GM18870 (cell line): ENCODE measurements around the gene MTTP.

Source experiments
- ATAC-seq: cut with Tn5 transposase; IDR thresholded peaks from one replicate; pipeline ENCODE4 v1.9.1; 2021; ENCODE audit warnings: moderate library complexity; ENCODE audit not compliant: unreplicated experiment

Gene MTTP

DNA sequence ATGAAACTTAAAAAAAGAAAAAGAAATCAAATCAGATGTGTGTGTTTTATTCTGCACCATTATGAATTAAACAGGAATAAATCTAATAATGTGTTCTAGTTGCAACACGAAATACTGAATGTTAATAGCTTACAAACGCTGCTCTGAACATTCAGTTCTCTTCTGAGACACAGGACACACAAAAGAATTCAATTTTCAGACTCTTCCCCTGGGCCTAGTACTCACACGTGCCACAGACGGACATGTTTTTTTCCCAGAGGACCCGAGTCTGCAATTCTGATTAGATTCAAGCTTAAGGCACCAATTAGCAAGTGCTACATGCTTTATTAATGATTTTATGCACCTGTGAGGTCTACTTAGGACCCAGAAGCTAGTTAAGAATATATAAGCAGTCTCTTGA is 62.5 kb downstream of the MTTP start:
- ATAC-seq: no peak

GRCh38 chr4:99640676-99641075 is 66.1 kb downstream of the MTTP start:
- no peak for ATAC-seq

- ATAC-seq: no peak
These were observed 68.3 kb downstream of the MTTP start for GRCh38 chr4:99642725-99643489.

- no peak for ATAC-seq
These were observed 69.8 kb downstream of the MTTP start for GRCh38 chr4:99644453-99644852.

GRCh38 chr4:99645036-99645435 is 70.4 kb downstream of the MTTP start:
- ATAC-seq: no peak

DNA sequence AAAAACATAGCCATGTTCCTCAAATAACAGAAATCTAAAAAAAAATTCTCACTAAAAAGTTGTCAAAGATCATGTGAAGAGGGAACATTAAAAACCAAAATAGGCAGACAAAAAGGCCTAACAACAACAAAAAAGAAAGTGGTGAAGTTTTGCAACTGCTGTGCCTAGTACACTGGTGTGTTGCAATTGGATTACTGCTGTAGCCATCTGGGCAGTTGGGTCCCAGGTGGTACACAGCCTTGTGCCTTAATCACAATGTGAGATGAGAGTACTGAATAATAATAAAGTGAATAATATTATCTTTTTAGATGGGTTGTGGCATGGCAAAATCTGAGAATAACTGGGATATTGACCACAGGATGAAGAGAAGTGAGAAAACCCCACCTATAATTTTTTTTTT is 71.0 kb downstream of the MTTP start:
- no peak for ATAC-seq

- ATAC-seq: no peak
These were observed 72.4 kb downstream of the MTTP start for GRCh38 chr4:99647071-99647470.

GRCh38 chr4:99648321-99648720 is 73.7 kb downstream of the MTTP start:
- ATAC-seq: no peak

DNA sequence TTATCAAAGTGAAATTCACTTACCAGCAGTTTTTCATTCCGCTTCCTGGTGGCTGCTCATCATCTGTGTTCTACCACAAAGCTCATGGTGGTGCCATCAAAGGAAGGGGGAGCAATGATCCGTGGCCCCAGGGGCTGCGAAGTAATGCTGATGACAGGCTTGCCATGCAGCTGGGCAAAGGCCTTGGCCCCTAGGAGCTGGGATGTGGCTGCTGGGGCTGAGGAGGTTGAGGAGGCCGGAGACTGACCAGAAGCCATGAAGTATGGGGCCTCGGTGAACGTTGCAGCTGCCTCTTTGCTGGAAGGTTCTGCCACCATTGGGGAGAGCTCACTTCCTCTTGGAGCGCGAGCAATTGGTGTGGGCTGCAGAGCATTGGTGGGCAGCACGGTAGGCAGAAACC is 74.6 kb downstream of the MTTP start:
- no peak for ATAC-seq

DNA sequence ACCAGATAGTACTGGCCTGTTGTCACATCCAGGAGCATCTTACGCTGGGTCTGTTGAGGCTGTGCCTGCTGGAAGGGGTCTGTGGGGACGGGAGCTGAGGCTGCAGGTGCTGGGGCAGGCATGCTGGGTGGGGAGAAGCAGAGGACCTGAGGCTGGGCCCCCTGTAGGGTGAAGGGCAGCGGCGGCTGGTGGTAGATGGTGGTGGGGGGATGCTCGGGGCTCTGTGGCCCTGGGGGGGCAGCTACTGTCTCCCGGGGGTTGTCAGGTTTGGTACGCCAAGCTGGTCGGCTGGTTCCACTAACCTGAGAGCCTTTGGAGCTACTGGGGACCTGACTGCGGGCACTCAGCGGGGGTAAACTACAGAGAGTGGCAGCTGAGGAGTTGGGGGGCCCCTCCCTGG is 75.2 kb downstream of the MTTP start:
- no peak for ATAC-seq

DNA sequence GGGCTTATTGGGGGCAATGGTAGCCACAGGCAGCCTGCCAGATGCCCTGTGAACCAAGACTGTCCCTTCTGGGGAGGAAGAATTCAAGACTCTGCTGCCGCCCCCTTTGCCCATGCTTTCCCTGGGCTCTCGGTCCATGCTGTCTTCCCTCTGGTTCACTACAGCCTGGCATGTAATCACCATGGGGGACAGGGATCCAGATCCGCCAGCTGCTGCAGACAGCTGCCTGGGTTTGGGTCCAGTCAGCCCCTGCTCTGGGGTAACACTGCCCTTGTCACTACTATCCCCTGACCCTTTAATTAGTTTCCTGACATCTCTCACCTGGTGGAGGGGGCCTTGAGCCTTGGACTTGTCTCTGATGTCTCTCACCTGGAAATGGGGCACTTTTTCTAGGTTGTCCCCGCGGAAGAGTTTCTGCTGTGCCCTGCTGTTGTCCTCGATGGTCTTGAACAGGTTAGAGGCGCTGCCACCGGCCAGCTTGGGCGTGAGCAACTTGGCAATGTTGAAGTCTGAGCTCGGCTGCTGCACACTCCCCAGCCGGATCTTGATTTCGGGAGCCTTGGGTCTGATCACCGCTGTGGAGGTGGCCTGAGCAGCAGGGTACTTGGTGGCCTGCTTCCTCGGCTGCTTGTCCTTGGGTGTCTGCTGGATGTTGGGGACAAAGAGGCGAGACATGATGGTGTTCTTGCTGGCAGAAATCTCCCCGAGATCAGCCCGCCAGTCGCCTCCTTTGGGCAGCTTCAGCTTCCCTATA is 76.6 kb downstream of the MTTP start:
- ATAC-seq: no peak

DNA sequence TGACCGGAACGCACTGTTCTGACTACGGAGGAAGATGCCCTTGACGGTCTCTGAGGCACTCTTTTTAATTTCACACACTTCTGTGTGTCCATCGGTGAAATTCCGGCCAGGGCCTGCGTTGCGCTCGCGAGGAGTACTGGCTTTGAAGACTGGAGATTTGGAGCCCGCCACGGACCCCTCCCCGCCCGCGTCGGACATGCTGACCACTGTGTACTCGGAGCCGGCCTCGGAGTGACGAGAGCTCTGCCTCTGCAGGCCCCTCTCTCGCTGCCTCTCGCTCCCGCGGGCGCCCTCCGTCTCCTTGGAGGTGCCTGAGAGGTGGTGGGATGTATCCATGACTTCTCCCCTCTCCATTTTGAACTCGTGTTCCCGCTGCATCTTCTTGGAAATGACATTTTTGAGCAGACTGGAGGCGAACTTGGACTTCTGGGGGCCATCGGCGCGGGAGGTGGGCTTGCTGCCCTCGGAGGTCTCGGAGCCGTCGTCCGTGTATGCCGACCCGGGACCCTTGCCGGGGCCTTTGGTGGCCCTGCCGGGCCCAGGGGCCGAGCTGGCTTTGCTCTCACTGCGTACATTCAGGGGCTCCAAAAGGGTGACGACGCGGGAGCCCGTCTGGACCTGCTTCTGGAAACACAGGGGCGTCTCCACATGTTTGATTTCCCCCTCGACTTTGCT is 77.3 kb downstream of the MTTP start:
- ATAC-seq: no peak

DNA sequence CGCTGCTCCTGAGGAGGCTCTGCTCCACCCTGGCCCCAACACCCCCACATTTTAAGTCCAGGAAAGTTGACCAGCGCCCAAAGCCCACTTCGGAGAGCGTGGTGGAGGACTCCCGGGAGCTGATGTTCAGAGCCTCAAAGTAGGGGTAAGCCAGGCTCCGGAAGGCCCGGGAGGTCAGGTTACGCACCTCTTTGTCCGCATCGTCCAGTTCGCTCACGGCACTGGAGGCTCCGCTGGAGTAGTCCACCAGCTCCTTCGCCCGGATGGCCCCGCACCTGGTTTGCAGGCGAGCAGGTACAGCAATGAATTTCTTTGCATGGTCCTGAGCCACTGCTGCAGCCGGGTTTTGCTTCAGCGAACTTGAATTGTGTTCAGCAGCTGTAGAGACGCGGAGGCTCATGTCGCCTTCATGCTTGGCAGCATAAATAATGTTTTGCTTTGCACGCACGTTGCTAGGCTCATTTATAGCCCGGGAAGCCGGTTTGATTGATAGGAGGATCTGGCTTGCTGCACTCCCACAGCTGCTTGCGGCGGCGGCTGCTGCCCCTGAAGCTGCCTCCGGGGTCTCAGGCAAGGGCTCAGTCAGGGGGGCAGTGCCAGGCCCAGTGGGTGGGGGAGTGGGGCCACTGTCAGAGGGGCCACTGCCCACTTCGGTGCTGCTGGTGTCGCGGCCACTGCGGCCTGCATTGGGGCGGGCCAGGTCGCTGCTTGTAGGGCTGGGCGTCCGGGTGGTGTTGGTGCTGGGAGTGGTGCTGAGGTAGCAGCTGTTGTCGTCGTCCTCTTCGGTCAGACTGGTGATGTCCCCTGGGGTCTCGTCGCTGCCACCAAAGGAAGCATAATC is 78.2 kb downstream of the MTTP start:
- no peak for ATAC-seq

GRCh38 chr4:99653916-99654315 is 79.3 kb downstream of the MTTP start:
- ATAC-seq: no peak

GRCh38 chr4:99654361-99654761 is 79.7 kb downstream of the MTTP start:
- no peak for ATAC-seq

DNA sequence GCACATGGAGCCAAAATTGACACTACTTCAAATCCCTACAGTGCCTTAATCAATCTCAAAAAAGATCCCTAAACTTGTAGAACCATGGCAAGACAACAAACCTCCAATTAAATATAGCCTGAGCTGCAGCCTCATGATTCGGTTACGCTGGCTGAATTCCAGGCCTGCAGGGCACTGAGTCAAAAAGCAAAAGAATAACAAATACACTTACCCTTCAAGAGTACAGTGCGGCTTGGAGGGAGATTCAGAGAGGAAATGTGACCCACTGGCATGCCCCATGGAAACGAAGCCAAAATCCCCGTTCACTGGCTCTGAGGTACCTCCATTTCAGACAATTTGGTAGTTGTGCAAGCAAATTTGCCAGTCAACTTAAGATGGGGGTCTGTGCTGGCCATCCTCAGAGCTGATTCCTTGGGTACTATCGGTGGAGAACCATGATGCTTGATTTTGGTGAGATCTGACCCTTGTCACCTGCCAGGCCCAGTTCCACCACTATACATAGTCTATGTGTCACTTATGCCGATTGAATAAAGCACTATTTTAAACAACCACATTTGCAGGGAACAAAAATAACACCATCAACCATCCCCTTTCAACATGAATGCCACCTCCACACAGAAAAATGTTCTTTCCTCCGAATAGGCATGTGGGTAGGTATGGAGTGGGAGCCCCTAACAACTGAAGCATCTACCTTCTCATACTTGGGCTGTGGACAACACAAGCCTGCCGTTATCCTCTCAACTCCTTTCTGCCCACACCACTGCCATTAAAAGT is 80.9 kb downstream of the MTTP start:
- no peak for ATAC-seq

DNA sequence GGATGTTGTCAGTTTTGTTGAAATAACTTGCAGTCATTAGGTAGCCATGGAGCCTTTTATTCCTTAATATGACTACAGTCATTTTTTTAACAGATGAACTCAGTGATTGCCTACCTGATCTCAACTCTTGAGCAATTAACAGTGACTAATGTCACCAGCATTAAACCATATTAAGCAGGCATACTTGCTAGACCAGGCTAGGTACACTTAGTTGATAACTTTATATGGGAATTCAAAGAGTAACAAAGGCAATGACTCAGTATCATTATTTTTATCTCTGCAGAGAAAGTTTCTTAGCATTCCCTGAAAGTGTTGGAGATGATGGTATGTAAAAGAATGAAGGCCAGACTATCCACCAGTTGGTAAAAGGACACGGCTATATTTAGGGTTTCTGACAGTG is 83.2 kb downstream of the MTTP start, which contains the start of gene C4orf54:
TSS of gene C4orf54 (minus strand) at position 31 of the 400 bp plus-strand sequence. CDS start 3,180 bp downstream, outside the sequence.
- ATAC-seq: no peak

DNA sequence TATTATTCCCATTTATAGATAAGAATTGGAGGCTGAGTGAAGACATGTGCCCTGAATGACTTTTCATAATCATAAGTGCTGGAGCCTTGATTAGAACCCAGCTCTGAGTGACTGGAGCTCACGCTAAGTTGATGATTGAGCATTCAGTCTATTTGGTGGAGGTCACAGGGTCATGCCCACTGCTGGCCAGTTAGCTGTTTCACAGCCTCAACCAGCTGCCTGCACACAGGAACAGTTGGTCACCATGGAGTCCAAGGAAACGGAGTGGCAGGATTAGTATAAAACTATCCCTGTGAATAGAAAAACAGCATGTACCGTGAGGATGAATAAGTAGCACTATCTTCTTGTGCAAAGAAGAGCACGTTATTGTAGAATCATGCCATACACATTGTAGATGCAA is 84.0 kb downstream of the MTTP start:
- no peak for ATAC-seq

GRCh38 chr4:99661907-99662306 is 87.3 kb downstream of the MTTP start:
- ATAC-seq: no peak

DNA sequence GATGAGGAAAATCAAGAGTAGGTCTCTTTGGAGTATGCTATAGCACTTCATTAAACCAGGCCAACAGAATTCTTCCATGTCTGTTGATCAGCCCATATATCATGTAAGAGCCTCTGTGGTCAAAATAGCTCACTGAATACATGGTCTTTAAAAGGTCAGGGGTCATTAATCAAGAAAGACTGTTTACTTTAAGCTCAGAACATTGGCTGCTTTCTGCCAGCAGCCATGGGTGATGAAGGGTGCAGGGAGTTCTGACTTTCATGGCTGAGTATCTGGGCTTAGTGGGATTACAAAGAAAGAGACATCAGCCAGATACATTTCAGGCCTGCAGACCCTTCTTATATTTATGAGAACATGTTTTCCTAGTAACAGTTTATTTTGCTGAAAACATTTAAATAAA is 90.1 kb downstream of the MTTP start:
- no peak for ATAC-seq
